CD14-positive monocyte (primary cell): Measurements from ENCODE around the gene CTPS1. TPM values are rescaled to one million over a fixed set of nuclear protein-coding genes. Genes with fewer than 3 reads are reported as not detected.

Experiments used
- DNase-seq, 3 donors: peaks; one replicate each; pipeline ENCODE4 v3.0.0-alpha.2; 2011 to 2022
- H2AFZ ChIP-seq: 2 replicates; pipeline ENCODE4 v1.6.0; 2012; ENCODE audit warnings: mild to moderate bottlenecking, low read depth, low read length, inconsistent platforms; ENCODE audit not compliant: insufficient read depth, poor library complexity, severe bottlenecking
- H3K27ac ChIP-seq, 2 donors: 1 replicate in 1 of 2; 2 replicates in 1 of 2; pipeline ENCODE4 v1.5.1; 2012 to 2013; ENCODE audit warnings: low read length in 2 of 2, control low read depth in 1 of 2, inconsistent platforms in 1 of 2, low read depth in 1 of 2, mild to moderate bottlenecking in 1 of 2
- H3K27me3 ChIP-seq, 2 donors: one replicate each; pipeline versions ENCODE4 v1.6.0 to v1.6.1; 2011 to 2013; ENCODE audit warnings: low read length in 2 of 2; ENCODE audit not compliant: control insufficient read depth in 2 of 2, insufficient read depth in 2 of 2
- H3K36me3 ChIP-seq, 2 donors: replicated peaks in 1 of 2; 1 replicate in 1 of 2; 2 replicates in 1 of 2; pipeline versions ENCODE4 v1.5.1 to v1.6.1; 2012 to 2013; ENCODE audit warnings: low read length in 2 of 2, control low read depth in 1 of 2, inconsistent platforms in 1 of 2, mild to moderate bottlenecking in 1 of 2; ENCODE audit not compliant: insufficient read depth in 2 of 2, control insufficient read depth in 1 of 2
- H3K4me1 ChIP-seq, 2 donors: 1 replicate in 1 of 2; 2 replicates in 1 of 2; pipeline versions ENCODE4 v1.5.1 to v1.6.1; 2012 to 2013; ENCODE audit warnings: low read length in 2 of 2, control low read depth in 1 of 2, inconsistent platforms in 1 of 2, mild to moderate bottlenecking in 1 of 2, moderate library complexity in 1 of 2; ENCODE audit not compliant: insufficient read depth in 2 of 2, control insufficient read depth in 1 of 2
- H3K4me2 ChIP-seq: replicated peaks from 2 replicates; pipeline ENCODE3; 2012; ENCODE audit warnings: low read length, moderate library complexity, mild to moderate bottlenecking; ENCODE audit not compliant: poor library complexity, severe bottlenecking; ENCODE audit errors: extremely low read depth
- H3K4me3 ChIP-seq, 3 experiments: fragments of 200-600 bp in 1 of 3; sonication (generic) in 1 of 3; replicated peaks in 1 of 3; 1 replicate in 2 of 3; 2 replicates in 1 of 3; pipeline ENCODE4 v1.5.1; 2011 to 2013; ENCODE audit warnings: low read length in 3 of 3, mild to moderate bottlenecking in 3 of 3, control low read depth in 2 of 3, low read depth in 2 of 3, inconsistent platforms in 1 of 3, moderate library complexity in 1 of 3
- H3K79me2 ChIP-seq: 2 replicates; pipeline ENCODE4 v1.6.0; 2012; ENCODE audit warnings: mild to moderate bottlenecking, control low read depth, inconsistent platforms, low read length, moderate library complexity; ENCODE audit not compliant: insufficient read depth
- H3K9ac ChIP-seq: 2 replicates; pipeline ENCODE4 v1.6.0; 2017; ENCODE audit warnings: low read length, mild to moderate bottlenecking; ENCODE audit not compliant: insufficient read depth, poor library complexity, severe bottlenecking
- H3K9me3 ChIP-seq, 2 donors: replicated peaks in 1 of 2; 1 replicate in 1 of 2; 2 replicates in 1 of 2; pipeline versions ENCODE4 v1.5.1 to v1.6.1; 2012 to 2013; ENCODE audit warnings: low read length in 2 of 2, control low read depth in 1 of 2; ENCODE audit not compliant: control insufficient read depth in 1 of 2, insufficient read depth in 1 of 2
- H4K20me1 ChIP-seq: 2 replicates; pipeline ENCODE4 v1.6.0; 2012; ENCODE audit warnings: mild to moderate bottlenecking, low read length, control low read depth, moderate library complexity; ENCODE audit not compliant: insufficient read depth
- H3K27ac Mint-ChIP-seq, 7 donors: one replicate each; pipeline ENCODE4 v1.8.0; 2020; ENCODE audit warnings: mild to moderate bottlenecking in 7 of 7, mixed read lengths in 7 of 7, moderate library complexity in 6 of 7, inconsistent platforms in 2 of 7
- H3K27me3 Mint-ChIP-seq, 3 donors: one replicate each; pipeline ENCODE4 v1.8.0; 2021 to 2022; ENCODE audit warnings: low read depth in 3 of 3, mild to moderate bottlenecking in 3 of 3, mixed read lengths in 3 of 3, moderate library complexity in 3 of 3, inconsistent platforms in 1 of 3
- H3K36me3 Mint-ChIP-seq, 2 donors: one replicate each; pipeline ENCODE4 v1.8.0; 2020; ENCODE audit warnings: mixed read lengths in 2 of 2, inconsistent platforms in 1 of 2, mild to moderate bottlenecking in 1 of 2
- H3K4me1 Mint-ChIP-seq: one replicate; pipeline ENCODE4 v1.8.0; 2020; ENCODE audit warnings: mild to moderate bottlenecking, mixed read lengths
- H3K4me3 Mint-ChIP-seq, 2 donors: one replicate each; pipeline ENCODE4 v1.8.0; 2020; ENCODE audit warnings: mild to moderate bottlenecking in 2 of 2, mixed read lengths in 2 of 2, moderate library complexity in 1 of 2
- H3K9me3 Mint-ChIP-seq, 7 donors: one replicate each; pipeline ENCODE4 v1.8.0; 2020 to 2022; ENCODE audit warnings: mixed read lengths in 7 of 7, mild to moderate bottlenecking in 6 of 7, moderate library complexity in 6 of 7, inconsistent platforms in 2 of 7
- CTCF ChIP-seq: fragments of 200-600 bp; IDR thresholded peaks from one replicate; pipeline ENCODE4 v1.8.0; 2022; ENCODE audit warnings: antibody characterized with exemption, mild to moderate bottlenecking
- WGBS: methylation state at CpG from one replicate; pipeline ENCODE4 v1.1.5; 2013; ENCODE audit warnings: missing lambda C conversion rate; ENCODE audit not compliant: insufficient coverage; 5-methylcytosine and 5-hydroxymethylcytosine counted together
- intact Hi-C, 2 donors: fragments of 100-400 bp; cut with micrococcal nuclease; formaldehyde crosslinking; loops; one replicate each; pipeline versions ENCODE4 v1.15.0 to v1.15.1; 2023
- polyA plus RNA-seq, 3 donors: library from polyadenylated mRNA; depleted of rRNA in 1 of 3; unstranded in 2 of 3; stranded (reverse) in 1 of 3; fragments of 300-500 nt in 2 of 3; fragments of >200 nt in 1 of 3; fragmentation: Illumina TruSeq in 2 of 3; gene quantifications; 1 replicate in 2 of 3; 2 replicates in 1 of 3; pipeline ENCODE4 v1.2.3, GENCODE V29; 2012 to 2021

CTPS1 gene
- polyA plus RNA-seq, 3 donors: 5.3 to 8.6 (median 6.0) TPM

DNA sequence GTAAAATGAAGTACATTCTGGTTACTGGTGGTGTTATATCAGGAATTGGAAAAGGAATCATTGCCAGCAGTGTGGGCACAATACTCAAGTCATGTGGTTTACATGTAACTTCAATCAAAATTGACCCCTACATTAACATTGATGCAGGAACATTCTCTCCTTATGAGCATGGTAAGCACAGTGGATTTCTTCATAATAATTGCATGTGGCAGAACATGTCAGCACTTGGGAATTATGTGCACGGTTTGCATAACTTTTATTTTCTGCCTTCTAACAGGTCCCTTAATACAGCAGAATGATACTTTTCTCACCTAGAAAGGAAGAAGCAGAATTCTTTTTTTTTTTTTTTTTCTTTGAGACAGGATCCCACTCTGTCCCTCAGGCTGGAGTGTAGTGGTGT is 3.8 kb downstream of the CTPS1 start:
- WGBS: no CpG with 5 or more reads among the region's 1 CpG
- DNase-seq: no peak
- Histone ChIP-seq H3K27me3 (no peaks in the 10 kb centered on the region), H3K9me3 (no peaks in the 10 kb centered on the region), H4K20me1 (no peaks in the 10 kb centered on the region), H3K9ac (no peak overlapping the region), H3K4me2 (no peak overlapping the region), H2AFZ (no peak overlapping the region), H3K79me2 (peaks cover 38% of the 10 kb centered on the region), H3K27ac (no peak overlapping the region), H3K4me3 (no peak overlapping the region), H3K4me1 (peaks cover 13 to 21% of the 10 kb centered on the region in 2 donors), H3K36me3 (peaks cover 48 to 52% of the 10 kb centered on the region in 2 donors)
- Mint-ChIP-seq H3K36me3 (peaks cover 52% of the 10 kb centered on the region in 2 donors), H3K4me1 (peaks cover 17% of the 10 kb centered on the region), H3K9me3 (peaks cover 0 to 2% (median 0%) of the 10 kb centered on the region in 7 donors), H3K4me3 (no peak overlapping the region), H3K27me3 (peaks cover 0 to 5% (median 2%) of the 10 kb centered on the region in 3 donors), H3K27ac (no peak overlapping the region)
- intact Hi-C loops: no loop called here
- TF ChIP-seq CTCF: no peak

DNA sequence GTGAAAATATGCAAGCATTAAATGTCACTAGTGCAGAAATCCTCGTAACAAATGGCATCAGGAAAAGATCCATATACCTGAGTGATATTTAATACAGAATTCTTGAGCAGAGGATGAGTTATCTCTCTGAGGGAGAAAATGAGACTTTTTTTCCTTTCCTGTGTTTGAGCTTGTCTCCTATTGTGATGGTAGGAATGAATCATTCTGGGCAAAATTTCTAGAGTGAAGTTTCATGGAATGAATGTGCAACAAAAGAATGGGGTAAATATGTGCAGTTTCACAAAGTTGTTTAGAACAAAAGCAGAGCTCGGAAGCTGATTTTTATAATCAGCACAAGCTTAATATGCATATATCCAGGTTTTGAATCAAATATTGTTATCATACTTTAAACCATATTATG is 4.6 kb downstream of the CTPS1 start:
- H3K4me3 Mint-ChIP-seq: no peak overlapping the region
- peaks cover 0 to 2% (median 0%) of the 10 kb centered on the region in 7 donors for H3K9me3 Mint-ChIP-seq
- H3K27ac ChIP-seq: no peak overlapping the region
- no peaks in the 10 kb centered on the region for H4K20me1 ChIP-seq
- peaks cover 13% of the 10 kb centered on the region for H3K4me1 Mint-ChIP-seq
- no peak overlapping the region for H2AFZ ChIP-seq
- H3K4me1 ChIP-seq: peaks cover 10 to 17% of the 10 kb centered on the region in 2 donors
- no peak overlapping the region for H3K27ac Mint-ChIP-seq
- no peak overlapping the region for H3K9ac ChIP-seq
- H3K27me3 Mint-ChIP-seq: peaks cover 0 to 3% (median 2%) of the 10 kb centered on the region in 3 donors
- H3K36me3 Mint-ChIP-seq: peaks cover 60% of the 10 kb centered on the region in 2 donors
- no peak for DNase-seq
- intact Hi-C loops: no loop called here
- H3K4me2 ChIP-seq: no peak overlapping the region
- H3K9me3 ChIP-seq: no peaks in the 10 kb centered on the region
- peaks cover 55 to 60% of the 10 kb centered on the region in 2 donors for H3K36me3 ChIP-seq
- no peaks in the 10 kb centered on the region for H3K27me3 ChIP-seq
- WGBS: no CpG with 5 or more reads among the region's 2 CpGs
- no peak for TF ChIP-seq CTCF
- H3K79me2 ChIP-seq: peaks cover 38% of the 10 kb centered on the region
- H3K4me3 ChIP-seq: no peak overlapping the region
